Fibroblast of lung (primary cell): ENCODE results near the gene ITGAD. TPM values are rescaled to one million over a fixed set of nuclear protein-coding genes. Genes with fewer than 3 reads are reported as not detected.

ENCODE experiments used
- polyA plus RNA-seq, 2 donors: library from polyadenylated mRNA; depleted of rRNA in 1 of 2; stranded (reverse) in 1 of 2; unstranded in 1 of 2; fragments of >200 nt; gene quantifications; 2 replicates each; pipeline ENCODE4 v1.2.1, GENCODE V29; 2011 to 2012; ENCODE audit warnings: missing spikeins in 1 of 2
- total RNA-seq: library from RNA; depleted of rRNA; stranded (reverse); fragments of >200 nt; gene quantifications from 2 replicates; pipeline ENCODE4 v1.2.1, GENCODE V29; 2014

The ITGAD gene
- total and polyA plus RNA-seq, 2 donors (not counting 1 experiment from before 2014, with no cell fraction given), result not detected

Other genes with a start within 250 kb of the ITGAD start
- 0.17 TPM in 1 of 2 replicates, not detected in the other for gene PRSS36, start 243.3 kb upstream of the ITGAD start, total RNA-seq
- gene PRSS36, start 243.3 kb upstream of the ITGAD start, polyA plus RNA-seq, result 0.10 and 0.20 TPM in 2 replicates
- gene FUS, start 213.2 kb upstream of the ITGAD start, total RNA-seq, result 34.4 and 44.3 TPM in 2 replicates
- 199 and 263 TPM in 2 replicates for gene FUS, start 213.2 kb upstream of the ITGAD start, polyA plus RNA-seq
- gene PYCARD, start 190.6 kb upstream of the ITGAD start, total RNA-seq, result 103 and 109 TPM in 2 replicates
- gene PYCARD, start 190.6 kb upstream of the ITGAD start, polyA plus RNA-seq, result 15.4 and 18.4 TPM in 2 replicates
- gene TRIM72, start 179.2 kb upstream of the ITGAD start, total RNA-seq, result under 0.01 TPM in 1 of 2 replicates, not detected in the other
- gene TRIM72, start 179.2 kb upstream of the ITGAD start, polyA plus RNA-seq, result not detected in 2 replicates
- not detected in 2 replicates for gene PYDC1, start 176.2 kb upstream of the ITGAD start, total RNA-seq
- not detected in 2 replicates for gene PYDC1, start 176.2 kb upstream of the ITGAD start, polyA plus RNA-seq
- gene ITGAM, start 133.4 kb upstream of the ITGAD start, total RNA-seq, result under 0.01 TPM in 1 of 2 replicates, not detected in the other
- gene ITGAM, start 133.4 kb upstream of the ITGAD start, polyA plus RNA-seq, result 0.02 TPM in 1 of 2 replicates, not detected in the other
- gene ITGAX, start 38.2 kb upstream of the ITGAD start, total RNA-seq, result under 0.01 TPM in 2 replicates
- gene ITGAX, start 38.2 kb upstream of the ITGAD start, polyA plus RNA-seq, result not detected in 2 replicates
- gene COX6A2, start 35.0 kb downstream of the ITGAD start, total RNA-seq, result not detected in 2 replicates
- gene COX6A2, start 35.0 kb downstream of the ITGAD start, polyA plus RNA-seq, result not detected in 2 replicates
- 0.26 and 0.33 TPM in 2 replicates for gene ZNF843, start 49.5 kb downstream of the ITGAD start, total RNA-seq
- 0.15 and 0.28 TPM in 2 replicates for gene ZNF843, start 49.5 kb downstream of the ITGAD start, polyA plus RNA-seq
- gene ARMC5, start 66.2 kb downstream of the ITGAD start, total RNA-seq, result 5.4 and 5.6 TPM in 2 replicates
- gene ARMC5, start 66.2 kb downstream of the ITGAD start, polyA plus RNA-seq, result 1.7 and 3.4 TPM in 2 replicates
- 28.5 and 46.9 TPM in 2 replicates for gene TGFB1I1, start 78.8 kb downstream of the ITGAD start, total RNA-seq
- gene TGFB1I1, start 78.8 kb downstream of the ITGAD start, polyA plus RNA-seq, result 68.4 and 94.3 TPM in 2 replicates
- gene SLC5A2, start 89.8 kb downstream of the ITGAD start, total RNA-seq, result under 0.01 TPM in 1 of 2 replicates, not detected in the other
- not detected in 2 replicates for gene SLC5A2, start 89.8 kb downstream of the ITGAD start, polyA plus RNA-seq
- 35.7 and 41.8 TPM in 2 replicates for gene RUSF1, start 115.1 kb downstream of the ITGAD start, total RNA-seq
- 21.5 and 23.1 TPM in 2 replicates for gene RUSF1, start 115.1 kb downstream of the ITGAD start, polyA plus RNA-seq
- not detected in 2 replicates for gene AHSP, start 134.6 kb downstream of the ITGAD start, total RNA-seq
- gene AHSP, start 134.6 kb downstream of the ITGAD start, polyA plus RNA-seq, result not detected in 2 replicates